ENCODE data around the gene ST6GAL1. TPM values are rescaled to one million over a fixed set of nuclear protein-coding genes. Genes with fewer than 3 reads are reported as not detected.

The ST6GAL1 gene
- total and polyA plus RNA-seq, 8 donors: 3.8 to 31.0 (median 13.5) TPM

DNA sequence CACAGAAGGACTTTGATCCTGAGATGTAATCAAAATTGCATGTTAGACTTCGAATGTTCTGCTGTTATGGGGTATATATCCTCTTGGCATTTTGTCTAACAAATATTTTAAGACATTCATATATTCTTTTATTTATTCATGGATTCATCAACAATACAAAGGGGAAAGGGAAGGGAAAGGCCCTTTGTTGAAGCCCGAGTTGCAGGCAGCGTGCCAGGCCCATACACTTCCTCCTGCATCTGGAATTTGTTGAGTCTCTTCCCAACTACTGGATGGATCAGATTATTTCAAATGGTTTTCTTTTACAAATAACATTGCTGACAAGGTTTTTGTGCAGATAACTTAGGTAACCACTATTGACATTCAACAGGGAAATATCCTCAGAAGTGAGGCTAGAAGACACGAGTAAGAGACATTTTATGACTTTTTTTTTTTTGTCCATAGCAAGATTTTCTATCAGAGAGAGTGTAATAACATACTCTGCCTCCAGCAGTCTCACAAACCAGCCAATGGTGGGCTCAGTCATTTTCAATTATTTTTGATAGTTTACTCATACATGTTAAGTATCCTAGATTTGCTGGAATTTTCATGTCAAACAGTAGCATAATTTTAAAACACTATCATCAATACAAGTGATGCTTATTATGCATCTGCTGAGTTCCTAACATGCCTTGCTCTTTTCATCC is 114.7 kb downstream of the ST6GAL1 start:
- peak; percentile 45 to 57 for DNase-seq
- 42 to 61% (median 48%) methylated on average over 4 of the region's 4 CpGs for WGBS, 5 donors
- Histone ChIP-seq H3K36me3 (peaks cover 0 to 9% (median 7%) of the 10 kb centered on the region in 4 donors), H3K27me3 (no peaks in the 10 kb centered on the region), H3K9me3 (no peaks in the 10 kb centered on the region), H3K4me1 (peaks cover 14 to 50% (median 28%) of the 10 kb centered on the region in 4 donors), H3K27ac (peak overlapping the region in 2 of 5 donors; percentile 39 to 67), H3K4me3 (no peak overlapping the region)
- TF ChIP-seq, protein P1, sequence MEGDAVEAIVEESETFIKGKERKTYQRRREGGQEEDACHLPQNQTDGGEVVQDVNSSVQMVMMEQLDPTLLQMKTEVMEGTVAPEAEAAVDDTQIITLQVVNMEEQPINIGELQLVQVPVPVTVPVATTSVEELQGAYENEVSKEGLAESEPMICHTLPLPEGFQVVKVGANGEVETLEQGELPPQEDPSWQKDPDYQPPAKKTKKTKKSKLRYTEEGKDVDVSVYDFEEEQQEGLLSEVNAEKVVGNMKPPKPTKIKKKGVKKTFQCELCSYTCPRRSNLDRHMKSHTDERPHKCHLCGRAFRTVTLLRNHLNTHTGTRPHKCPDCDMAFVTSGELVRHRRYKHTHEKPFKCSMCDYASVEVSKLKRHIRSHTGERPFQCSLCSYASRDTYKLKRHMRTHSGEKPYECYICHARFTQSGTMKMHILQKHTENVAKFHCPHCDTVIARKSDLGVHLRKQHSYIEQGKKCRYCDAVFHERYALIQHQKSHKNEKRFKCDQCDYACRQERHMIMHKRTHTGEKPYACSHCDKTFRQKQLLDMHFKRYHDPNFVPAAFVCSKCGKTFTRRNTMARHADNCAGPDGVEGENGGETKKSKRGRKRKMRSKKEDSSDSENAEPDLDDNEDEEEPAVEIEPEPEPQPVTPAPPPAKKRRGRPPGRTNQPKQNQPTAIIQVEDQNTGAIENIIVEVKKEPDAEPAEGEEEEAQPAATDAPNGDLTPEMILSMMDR (IDR thresholded peaks at IDR 0.05): no peak
- TF ChIP-seq EP300 (IDR thresholded peaks at IDR 0.05): no peak
- no peak for TF ChIP-seq POLR2A (IDR thresholded peaks at IDR 0.05)
- TF ChIP-seq POLR2AphosphoS5 (IDR thresholded peaks at IDR 0.05): no peak
- intact Hi-C loops (cut with DNase I; ENCODE audit: low total_unique reads): no loop called here

DNA sequence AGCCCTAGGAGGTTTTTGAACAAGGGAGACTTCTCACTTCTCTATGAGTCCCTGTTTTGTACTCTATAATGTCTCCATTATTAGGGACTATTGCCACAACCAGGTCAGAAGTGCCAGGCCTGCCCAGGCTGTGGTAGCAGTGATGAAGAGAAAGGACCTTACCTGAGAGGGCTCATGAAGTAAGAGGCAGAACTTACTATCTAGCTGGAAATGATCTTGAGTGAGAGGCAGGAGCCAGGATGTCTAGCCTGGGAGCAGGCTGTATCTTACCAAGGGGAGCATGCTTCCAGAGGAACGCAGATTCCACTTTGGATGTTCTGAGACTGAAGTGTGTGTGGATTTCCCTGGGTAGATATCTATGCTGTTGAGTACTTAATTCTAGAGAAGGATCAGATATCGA is 115.7 kb downstream of the ST6GAL1 start:
- no peak overlapping the region for H3K27ac ChIP-seq
- peaks cover 0 to 12% (median 9%) of the 10 kb centered on the region in 4 donors for H3K36me3 ChIP-seq
- peaks cover 9 to 40% (median 23%) of the 10 kb centered on the region in 4 donors for H3K4me1 ChIP-seq
- H3K9me3 ChIP-seq: no peaks in the 10 kb centered on the region
- H3K27me3 ChIP-seq: no peaks in the 10 kb centered on the region
- no peak overlapping the region for H3K4me3 ChIP-seq
- DNase-seq: no peak
- intact Hi-C loops (cut with DNase I; ENCODE audit: low total_unique reads): no loop called here
- 92 to 97% (median 95%) methylated on average over 2 of the region's 2 CpGs for WGBS, 5 donors
- TF ChIP-seq POLR2A (IDR thresholded peaks at IDR 0.05) (no peak), EP300 (IDR thresholded peaks at IDR 0.05) (no peak), POLR2AphosphoS5 (IDR thresholded peaks at IDR 0.05) (no peak)
- TF ChIP-seq, protein P1 (IDR thresholded peaks at IDR 0.05): no peak

DNA sequence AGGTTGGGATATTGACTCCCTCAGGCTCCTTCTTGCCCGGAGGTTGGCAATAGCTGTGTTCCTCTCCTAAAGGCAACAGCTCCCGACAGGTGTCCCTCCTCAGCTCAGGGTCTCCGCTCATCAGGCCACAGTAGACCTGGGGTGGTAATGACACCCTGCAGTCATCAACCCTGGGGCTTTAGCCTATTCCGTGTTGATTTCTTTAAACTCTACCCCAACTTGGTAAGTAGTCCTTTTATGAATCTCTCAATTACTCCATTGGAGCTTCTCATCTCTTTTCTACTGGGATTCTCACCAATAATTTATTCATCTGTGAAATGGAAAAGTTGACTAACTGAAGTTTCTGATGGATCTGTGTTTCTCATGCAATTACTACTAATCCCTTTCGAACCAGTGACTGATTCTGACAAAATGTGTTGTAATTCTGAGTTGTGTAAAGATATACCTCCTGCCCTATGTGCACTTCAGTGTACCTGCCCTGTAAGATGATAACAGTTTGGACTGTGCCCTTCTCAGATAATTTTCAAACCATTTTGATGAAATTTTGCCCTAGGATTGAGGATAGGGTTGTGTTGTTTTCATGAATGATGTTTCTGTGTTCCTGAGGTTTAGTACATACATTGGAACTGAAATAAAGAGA is 119.3 kb downstream of the ST6GAL1 start:
- whole genome bisulfite sequencing, 5 donors: 72 to 90% (median 85%) methylated on average over 5 of the region's 5 CpGs
- Histone ChIP-seq H3K27me3 (no peaks in the 10 kb centered on the region), H3K4me1 (peaks cover 0 to 6% (median 5%) of the 10 kb centered on the region in 4 donors), H3K9me3 (peaks cover 0 to 13% (median 7%) of the 10 kb centered on the region in 4 donors), H3K27ac (no peak overlapping the region), H3K36me3 (peaks cover 0 to 27% (median 25%) of the 10 kb centered on the region in 4 donors), H3K4me3 (no peak overlapping the region)
- TF ChIP-seq POLR2AphosphoS5 (IDR thresholded peaks at IDR 0.05): no peak
- no peak for TF ChIP-seq POLR2A (IDR thresholded peaks at IDR 0.05)
- TF ChIP-seq EP300 (IDR thresholded peaks at IDR 0.05): no peak
- TF ChIP-seq, protein P1 (IDR thresholded peaks at IDR 0.05): no peak
- intact Hi-C loops (cut with DNase I; ENCODE audit: low total_unique reads): no loop called here
- no peak for DNase-seq

DNA sequence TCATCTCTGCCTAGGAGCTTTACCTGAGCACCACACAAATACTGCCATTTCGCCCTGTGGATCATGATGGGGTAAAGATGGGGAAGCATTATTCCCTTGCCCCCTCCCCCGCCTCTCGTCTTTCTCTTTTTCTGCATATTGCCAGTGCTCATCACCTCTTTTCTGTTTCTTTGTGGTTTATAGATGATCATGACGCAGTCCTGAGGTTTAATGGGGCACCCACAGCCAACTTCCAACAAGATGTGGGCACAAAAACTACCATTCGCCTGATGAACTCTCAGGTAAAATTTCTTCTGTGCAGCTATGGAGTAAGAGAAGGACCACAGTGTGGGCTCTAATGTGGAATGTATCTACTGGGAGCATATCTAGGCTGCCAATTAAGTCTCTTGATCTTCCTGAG is 120.7 kb downstream of the ST6GAL1 start:
- 90 to 96% (median 93%) methylated on average over 5 of the region's 5 CpGs for WGBS, 5 donors
- DNase-seq: no peak
- H3K27me3 ChIP-seq: no peaks in the 10 kb centered on the region
- no peaks in the 10 kb centered on the region for H3K4me1 ChIP-seq
- H3K27ac ChIP-seq: no peak overlapping the region
- no peak overlapping the region for H3K4me3 ChIP-seq
- intact Hi-C loops (cut with DNase I; ENCODE audit: low total_unique reads): no loop called here
- H3K36me3 ChIP-seq: peaks cover 0 to 29% (median 25%) of the 10 kb centered on the region in 4 donors
- H3K9me3 ChIP-seq: peaks cover 0 to 16% (median 8%) of the 10 kb centered on the region in 4 donors
- TF ChIP-seq POLR2A (IDR thresholded peaks at IDR 0.05) (no peak), EP300 (IDR thresholded peaks at IDR 0.05) (no peak), POLR2AphosphoS5 (IDR thresholded peaks at IDR 0.05) (no peak)
- TF ChIP-seq, protein P1 (IDR thresholded peaks at IDR 0.05): no peak

Data from stomach (tissue), 9 donors.